H1 (cell line): ENCODE data around the gene C1QTNF4. TPM values are rescaled to one million over a fixed set of nuclear protein-coding genes. Genes with fewer than 3 reads are reported as not detected.

ENCODE experiments used
- CTCF ChIA-PET: fragments of 300-600 bp; sonication (Branson Sonifier 250); formaldehyde crosslinking; loops from one replicate; lab custom pipeline; 2021; ENCODE audit not compliant: partially characterized antibody; lab: Charles Lee
- POLR2A ChIA-PET: fragments of 300-600 bp; sonication (Branson Sonifier 250); formaldehyde crosslinking; loops from one replicate; lab custom pipeline; 2021; ENCODE audit warnings: inconsistent platforms; ENCODE audit not compliant: partially characterized antibody; lab: Charles Lee
- DNase-seq, 2 experiments: peaks; one replicate each; pipeline versions ENCODE4 v3.0.0 to v3.0.0-alpha.2; 2010 to 2022; ENCODE audit warnings: low spot score in 2 of 2, low read depth in 1 of 2, mixed read lengths in 1 of 2
- FAIRE-seq: peaks from 2 replicates; lab custom pipeline; 2011; peaks lifted over from hg19 to GRCh38; lab: Jason Lieb, UNC
- H2AFZ ChIP-seq: 2 replicates; pipeline ENCODE4 v1.8.1; 2012; ENCODE audit warnings: low read length, inconsistent platforms
- H2AK5ac ChIP-seq: 2 replicates; pipeline ENCODE4 v1.6.1; 2013; ENCODE audit warnings: low read depth, low read length
- H2BK120ac ChIP-seq: replicated peaks from 2 replicates; pipeline ENCODE3; 2013; ENCODE audit warnings: low read depth, low read length, inconsistent platforms
- H2BK12ac ChIP-seq: 2 replicates; pipeline ENCODE4 v1.6.1; 2013; ENCODE audit warnings: low read depth, low read length
- H2BK15ac ChIP-seq: 2 replicates; pipeline ENCODE4 v1.6.1; 2013; ENCODE audit warnings: low read length
- H2BK20ac ChIP-seq: 2 replicates; pipeline ENCODE4 v1.6.1; 2013; ENCODE audit warnings: low read length
- H2BK5ac ChIP-seq: 2 replicates; pipeline ENCODE4 v1.6.1; 2013; ENCODE audit warnings: low read depth, low read length
- H3K14ac ChIP-seq: 2 replicates; pipeline ENCODE4 v1.6.1; 2013; ENCODE audit warnings: inconsistent platforms; ENCODE audit not compliant: insufficient read length
- H3K18ac ChIP-seq: 2 replicates; pipeline ENCODE4 v1.6.1; 2013; ENCODE audit warnings: low read length; ENCODE audit errors: extremely low read depth
- H3K23ac ChIP-seq: 2 replicates; pipeline ENCODE4 v1.6.1; 2013; ENCODE audit warnings: inconsistent platforms; ENCODE audit not compliant: insufficient read length
- H3K23me2 ChIP-seq: 2 replicates; pipeline ENCODE4 v1.6.1; 2013; ENCODE audit warnings: low read depth, low read length
- H3K27ac ChIP-seq: 2 replicates; pipeline ENCODE4 v1.6.1; 2011; ENCODE audit warnings: low read depth, low read length, inconsistent platforms
- H3K27me3 ChIP-seq, 4 experiments: replicated peaks in 1 of 4; 1 replicate in 1 of 4; 2 replicates in 3 of 4; pipeline versions ENCODE4 v1.6.1 to v1.8.1; 2011 to 2013; ENCODE audit warnings: low read length in 3 of 4, mild to moderate bottlenecking in 3 of 4, inconsistent platforms in 2 of 4, mixed read lengths in 2 of 4, moderate library complexity in 1 of 4; ENCODE audit not compliant: control insufficient read depth in 3 of 4, insufficient read depth in 3 of 4; ENCODE audit errors: extremely low read depth in 1 of 4
- H3K36me3 ChIP-seq, 4 experiments: 2 replicates each; pipeline versions ENCODE4 v1.6.1 to v1.8.1; 2011 to 2013; ENCODE audit warnings: mild to moderate bottlenecking in 4 of 4, low read length in 3 of 4, moderate library complexity in 2 of 4, control low read depth in 1 of 4, inconsistent platforms in 1 of 4; ENCODE audit not compliant: insufficient read depth in 4 of 4, control insufficient read depth in 2 of 4
- H3K4ac ChIP-seq: replicated peaks from 2 replicates; pipeline ENCODE3; 2013; ENCODE audit warnings: low read length, low read depth, mixed read lengths, inconsistent platforms; ENCODE audit not compliant: insufficient read length
- H3K4me1 ChIP-seq, 4 experiments: replicated peaks in 1 of 4; 1 replicate in 1 of 4; 2 replicates in 3 of 4; pipeline versions ENCODE4 v1.6.1 to v1.8.1; 2011 to 2013; ENCODE audit warnings: low read length in 3 of 4, inconsistent platforms in 2 of 4, mixed read lengths in 1 of 4; ENCODE audit not compliant: insufficient read depth in 4 of 4, control insufficient read depth in 3 of 4
- H3K4me2 ChIP-seq, 2 experiments: 2 replicates each; pipeline versions ENCODE4 v1.6.1 to v1.8.1; 2011 to 2013; ENCODE audit warnings: low read depth in 2 of 2, low read length in 2 of 2, control low read depth in 1 of 2, inconsistent platforms in 1 of 2, mild to moderate bottlenecking in 1 of 2; ENCODE audit not compliant: insufficient read depth in 1 of 2
- H3K4me3 ChIP-seq, 4 experiments: fragments of 200-600, 300-600 bp in 1 of 4; sonication (generic), shearing (Covaris generic), sonication (Bioruptor Twin) in 1 of 4; 2 replicates each; pipeline versions ENCODE4 v1.5.1 to v1.8.1; 2011 to 2016; ENCODE audit warnings: low read length in 4 of 4, low read depth in 3 of 4, control low read depth in 2 of 4, inconsistent platforms in 2 of 4, mild to moderate bottlenecking in 2 of 4, mixed read lengths in 1 of 4, moderate library complexity in 1 of 4; ENCODE audit not compliant: insufficient read depth in 2 of 4; ENCODE audit errors: extremely low read depth in 1 of 4
- H3K56ac ChIP-seq: replicated peaks from 2 replicates; pipeline ENCODE3; 2013; ENCODE audit warnings: low read depth, mild to moderate bottlenecking, mixed read lengths, low read length, inconsistent platforms; ENCODE audit not compliant: insufficient read length
- H3K79me1 ChIP-seq: 2 replicates; pipeline ENCODE4 v1.6.1; 2013; ENCODE audit warnings: low read depth, low read length, control low read depth
- H3K79me2 ChIP-seq, 2 experiments: 2 replicates each; pipeline versions ENCODE4 v1.6.1 to v1.8.1; 2012 to 2013; ENCODE audit warnings: low read length in 2 of 2, mild to moderate bottlenecking in 2 of 2, inconsistent platforms in 1 of 2; ENCODE audit not compliant: insufficient read depth in 2 of 2, control insufficient read depth in 1 of 2
- H3K9ac ChIP-seq, 4 experiments: replicated peaks in 1 of 4; 1 replicate in 1 of 4; 2 replicates in 3 of 4; pipeline versions ENCODE4 v1.6.1 to v1.8.1; 2011 to 2013; ENCODE audit warnings: low read depth in 3 of 4, low read length in 3 of 4, control low read depth in 2 of 4, mild to moderate bottlenecking in 2 of 4, moderate library complexity in 2 of 4, inconsistent platforms in 1 of 4; ENCODE audit errors: extremely low read depth in 1 of 4
- H3K9me3 ChIP-seq, 2 experiments: 2 replicates each; pipeline versions ENCODE4 v1.6.1 to v1.8.1; 2012 to 2013; ENCODE audit warnings: mild to moderate bottlenecking in 2 of 2, moderate library complexity in 2 of 2, control low read depth in 1 of 2, inconsistent platforms in 1 of 2, low read depth in 1 of 2, low read length in 1 of 2, mixed read lengths in 1 of 2; ENCODE audit not compliant: insufficient read depth in 2 of 2
- H4K20me1 ChIP-seq, 2 experiments: replicated peaks in 1 of 2; 2 replicates each; pipeline versions ENCODE3 to v1.8.1; 2011 to 2013; ENCODE audit warnings: inconsistent platforms in 2 of 2, low read length in 2 of 2, mild to moderate bottlenecking in 1 of 2; ENCODE audit not compliant: insufficient read depth in 2 of 2, control insufficient read depth in 1 of 2
- H4K5ac ChIP-seq: 2 replicates; pipeline ENCODE4 v1.6.1; 2013; ENCODE audit warnings: low read length, low read depth, mixed read lengths, inconsistent platforms; ENCODE audit not compliant: insufficient read length
- H4K8ac ChIP-seq: 2 replicates; pipeline ENCODE4 v1.8.0; 2013; ENCODE audit warnings: mild to moderate bottlenecking, moderate library complexity, low read length, inconsistent platforms; ENCODE audit not compliant: insufficient read depth; ENCODE audit errors: extremely low read depth
- H4K91ac ChIP-seq: replicated peaks from 2 replicates; pipeline ENCODE3; 2013; ENCODE audit warnings: low read length, mixed read lengths, inconsistent platforms; ENCODE audit not compliant: insufficient read length
- FOSL1 ChIP-seq: IDR thresholded peaks from 2 replicates; pipeline ENCODE4 v1.6.1; 2011; ENCODE audit warnings: mild to moderate bottlenecking, low read depth, low read length, moderate library complexity; ENCODE audit not compliant: insufficient read depth
- POLR2AphosphoS5 ChIP-seq: IDR thresholded peaks from 2 replicates; pipeline ENCODE4 v1.6.1; 2011; ENCODE audit warnings: low read depth, low read length
- WGBS, 2 experiments: shearing (Covaris generic) in 1 of 2; methylation state at CpG; one replicate each; pipeline versions ENCODE4 v1.1.6 to v1.1.7; 2013 to 2015; ENCODE audit warnings: low lambda C conversion rate in 2 of 2, mixed read lengths in 2 of 2, inconsistent platforms in 1 of 2, low coverage in 1 of 2, missing lambda C conversion rate in 1 of 2; ENCODE audit not compliant: insufficient replicate concordance in 2 of 2, insufficient coverage in 1 of 2, insufficient read length in 1 of 2; ENCODE audit errors: extremely low coverage in 1 of 2, missing lambda C conversion rate in 1 of 2; 5-methylcytosine and 5-hydroxymethylcytosine counted together
- polyA plus RNA-seq, 7 experiments: library from polyadenylated mRNA; depleted of rRNA in 3 of 7; stranded (reverse) in 5 of 7; unstranded in 2 of 7; fragments of >200 nt in 5 of 7; fragments of 200-250 nt in 2 of 7; gene quantifications; 1 replicate in 5 of 7; 2 replicates in 1 of 7; 4 replicates in 1 of 7; pipeline versions ENCODE4 v1.2.1 to v1.2.3, GENCODE V29; 2011 to 2013; ENCODE audit warnings: missing spikeins in 2 of 7, mixed read lengths in 2 of 7
- total RNA-seq: library from RNA; stranded (reverse); fragmentation: NEBNext Ultra II Directional; extraction: Animal tissue kit (Norgen Biotek cat#: 25700); gene quantifications from 2 replicates; pipeline ENCODE4 v1.2.1, GENCODE V29; 2021

Gene C1QTNF4
- total and polyA plus RNA-seq, 2 of the 8 experiments (the other 6 are each of a cell fraction or from before 2014, with no cell fraction given), result 3.9 to 6.0 TPM

GRCh38 chr11:47573321-47573720, 20.9 kb downstream of the C1QTNF4 start:
- H2AFZ ChIP-seq, result no peak overlapping the region
- peaks cover 11 to 46% (median 24%) of the 10 kb centered on the region in 4 experiments for H3K36me3 ChIP-seq
- H2BK20ac ChIP-seq, result no peak overlapping the region
- no peak for DNase-seq
- H3K56ac ChIP-seq, result no peak overlapping the region
- H3K79me2 ChIP-seq, result peaks cover 0 to 14% of the 10 kb centered on the region in 2 experiments; a peak in 2 of 4 replicates
- no peak overlapping the region for H2BK15ac ChIP-seq
- peaks cover 6% of the 10 kb centered on the region; the same call in 1 of the 2 replicates for H3K79me1 ChIP-seq
- no peak overlapping the region for H2BK12ac ChIP-seq
- no peak overlapping the region for H3K27ac ChIP-seq
- H4K5ac ChIP-seq, result no peak overlapping the region
- peak overlapping the region in 1 of 4 experiments; percentile 25; a peak in 1 of 7 replicates for H3K9ac ChIP-seq
- H3K4ac ChIP-seq, result no peak overlapping the region
- H3K9me3 ChIP-seq, result no peaks in the 10 kb centered on the region
- FAIRE-seq, result no peak
- peaks cover 0 to 8% of the 10 kb centered on the region in 2 experiments for H4K20me1 ChIP-seq
- no peak overlapping the region for H3K14ac ChIP-seq
- ChIA-PET CTCF (interaction anchor here (0.9 kb wide), 1 partner anchor 25 kb away, joined by 3 read pairs; no protein-coding TSS in a partner anchor), POLR2A (interaction anchor here (1.2 to 4.2 kb wide), 8 partner anchors 8 to 156 kb away, joined by 3 to 25 read pairs (median 6); partner anchors contain the start of genes C1QTNF4, CELF1, FAM180B and PTPMT1)
- no peak overlapping the region for H3K4me3 ChIP-seq
- no peak overlapping the region for H3K4me2 ChIP-seq
- no peaks in the 10 kb centered on the region for H3K27me3 ChIP-seq
- H2AK5ac ChIP-seq, result no peak overlapping the region
- no peak overlapping the region for H2BK120ac ChIP-seq
- no peaks in the 10 kb centered on the region for H3K23me2 ChIP-seq
- no peak overlapping the region for H4K91ac ChIP-seq
- no peak overlapping the region for H2BK5ac ChIP-seq
- H3K23ac ChIP-seq, result no peak overlapping the region
- peak overlapping the region; percentile 58; the same call in 1 of the 2 replicates for H4K8ac ChIP-seq
- 92% methylated on average over 11 of the region's 11 CpGs; no CpG with 5 or more reads in 1 of the 2 experiments for WGBS, 2 experiments
- peak; percentile 39; the same call in 1 of the 2 replicates for TF ChIP-seq POLR2AphosphoS5
- no peak for TF ChIP-seq FOSL1
- peaks cover 0 to 5% (median 2%) of the 10 kb centered on the region in 4 experiments; a peak in 2 of 7 replicates for H3K4me1 ChIP-seq
- no peak overlapping the region for H3K18ac ChIP-seq
